ENCODE results near the gene FER. TPM values are rescaled to one million over a fixed set of nuclear protein-coding genes. Genes with fewer than 3 reads are reported as not detected.

FER gene
- total and polyA plus RNA-seq, 10 donors: 0.96 to 38.8 (median 21.2) TPM

DNA sequence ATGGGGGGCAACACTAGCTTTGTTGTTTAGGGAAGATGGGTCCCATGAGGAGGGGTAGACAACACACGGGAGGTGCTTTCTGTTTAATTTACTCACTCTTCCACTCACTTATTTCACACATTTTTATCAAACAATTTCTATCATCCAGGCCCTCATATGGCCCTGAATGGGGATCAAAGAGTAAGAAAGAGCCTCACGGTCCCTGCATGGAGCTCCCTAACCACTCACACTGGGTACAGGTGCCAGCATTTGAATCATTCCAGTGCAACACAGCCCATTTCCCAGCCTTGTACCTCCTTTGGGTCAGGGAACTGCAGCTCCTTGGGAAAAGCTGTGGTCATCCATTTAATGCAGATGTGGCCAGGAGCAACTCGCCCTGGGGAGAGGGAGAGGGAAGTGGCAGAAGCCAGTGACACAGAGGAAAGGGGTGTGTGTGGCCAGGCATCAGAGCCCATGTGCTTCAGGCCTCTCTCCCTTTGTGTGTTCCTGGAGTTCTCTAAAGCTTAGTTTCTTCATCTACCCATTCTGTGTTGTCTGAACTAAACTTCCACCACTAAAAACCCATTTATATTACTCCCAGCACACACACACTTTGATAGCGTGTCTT lies 476.7 kb downstream of the FER start:
- no peaks in the 10 kb centered on the region for H3K9me3 ChIP-seq
- no peaks in the 10 kb centered on the region for H3K27me3 ChIP-seq (replicated peaks in 1 of 7)
- no peak for DNase-seq
- H3K4me1 ChIP-seq: no peaks in the 10 kb centered on the region
- H3K4me3 ChIP-seq: no peak overlapping the region
- 80 to 95% (median 83%) methylated on average over 4 of the region's 4 CpGs for WGBS, 5 donors
- H3K36me3 ChIP-seq: no peaks in the 10 kb centered on the region
- intact Hi-C loops (cut with DNase I; ENCODE audit: low total_unique reads): no loop called here
- H3K27ac ChIP-seq: no peak overlapping the region
- TF ChIP-seq POLR2AphosphoS5 (IDR thresholded peaks at IDR 0.05) (no peak), POLR2A (IDR thresholded peaks at IDR 0.05) (no peak)
- TF ChIP-seq, protein P1, sequence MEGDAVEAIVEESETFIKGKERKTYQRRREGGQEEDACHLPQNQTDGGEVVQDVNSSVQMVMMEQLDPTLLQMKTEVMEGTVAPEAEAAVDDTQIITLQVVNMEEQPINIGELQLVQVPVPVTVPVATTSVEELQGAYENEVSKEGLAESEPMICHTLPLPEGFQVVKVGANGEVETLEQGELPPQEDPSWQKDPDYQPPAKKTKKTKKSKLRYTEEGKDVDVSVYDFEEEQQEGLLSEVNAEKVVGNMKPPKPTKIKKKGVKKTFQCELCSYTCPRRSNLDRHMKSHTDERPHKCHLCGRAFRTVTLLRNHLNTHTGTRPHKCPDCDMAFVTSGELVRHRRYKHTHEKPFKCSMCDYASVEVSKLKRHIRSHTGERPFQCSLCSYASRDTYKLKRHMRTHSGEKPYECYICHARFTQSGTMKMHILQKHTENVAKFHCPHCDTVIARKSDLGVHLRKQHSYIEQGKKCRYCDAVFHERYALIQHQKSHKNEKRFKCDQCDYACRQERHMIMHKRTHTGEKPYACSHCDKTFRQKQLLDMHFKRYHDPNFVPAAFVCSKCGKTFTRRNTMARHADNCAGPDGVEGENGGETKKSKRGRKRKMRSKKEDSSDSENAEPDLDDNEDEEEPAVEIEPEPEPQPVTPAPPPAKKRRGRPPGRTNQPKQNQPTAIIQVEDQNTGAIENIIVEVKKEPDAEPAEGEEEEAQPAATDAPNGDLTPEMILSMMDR (IDR thresholded peaks at IDR 0.05 in 8 of 11, conservative IDR thresholded peaks at IDR 0.05 in 3 of 11): no peak

DNA sequence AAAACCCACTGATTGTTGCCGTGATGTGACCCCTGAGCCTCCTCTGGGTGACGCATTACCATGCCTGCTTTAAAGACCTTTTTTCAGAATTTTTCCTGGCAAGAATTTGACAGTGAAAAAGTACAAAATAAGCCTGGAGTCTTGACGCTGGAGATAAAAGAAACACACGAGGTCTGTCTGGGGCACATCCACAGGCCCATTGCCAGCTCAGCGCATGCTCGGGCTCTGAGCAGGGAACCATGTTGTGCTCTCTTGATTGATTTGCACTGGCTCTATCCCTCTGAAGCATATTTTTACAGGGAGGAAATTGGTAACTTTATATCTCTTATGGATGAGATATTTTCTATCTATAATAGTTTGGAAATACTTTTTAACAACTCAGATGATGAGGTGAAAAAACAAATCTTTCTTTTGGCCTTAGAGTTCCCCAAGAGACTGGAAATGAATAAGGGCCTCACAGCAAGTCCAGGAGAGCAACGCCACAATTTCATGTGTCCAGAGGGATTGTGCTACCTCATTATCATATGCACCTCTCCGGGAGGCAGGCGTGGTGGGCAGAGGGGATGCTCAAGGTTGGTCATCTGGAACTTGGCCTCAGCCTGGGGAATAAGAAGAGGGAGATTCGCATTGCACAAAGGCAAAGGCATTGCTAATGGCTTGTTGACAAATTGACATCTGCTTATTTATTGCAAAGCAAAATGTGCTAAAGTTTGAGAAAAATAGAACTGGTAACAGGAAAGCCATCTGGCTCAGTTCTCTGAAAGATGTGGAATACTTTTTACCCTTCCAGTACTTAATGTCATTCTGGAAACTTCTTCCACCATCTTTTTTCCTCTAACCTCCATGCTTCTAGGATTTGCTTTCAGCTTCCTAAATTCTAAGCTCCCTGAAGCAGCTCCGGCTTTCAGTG lies 478.3 kb downstream of the FER start:
- no peaks in the 10 kb centered on the region for H3K36me3 ChIP-seq
- DNase-seq: no peak
- WGBS, 5 donors: 83 to 88% (median 84%) methylated on average over 11 of the region's 11 CpGs
- H3K9me3 ChIP-seq: no peaks in the 10 kb centered on the region
- TF ChIP-seq, protein P1 (IDR thresholded peaks at IDR 0.05 in 8 of 11, conservative IDR thresholded peaks at IDR 0.05 in 3 of 11): no peak
- TF ChIP-seq POLR2A (IDR thresholded peaks at IDR 0.05) (no peak), POLR2AphosphoS5 (IDR thresholded peaks at IDR 0.05) (no peak)
- H3K4me1 ChIP-seq: no peaks in the 10 kb centered on the region
- no peaks in the 10 kb centered on the region for H3K27me3 ChIP-seq (replicated peaks in 1 of 7)
- no peak overlapping the region for H3K27ac ChIP-seq
- intact Hi-C loops (cut with DNase I; ENCODE audit: low total_unique reads): no loop called here
- no peak overlapping the region for H3K4me3 ChIP-seq

DNA sequence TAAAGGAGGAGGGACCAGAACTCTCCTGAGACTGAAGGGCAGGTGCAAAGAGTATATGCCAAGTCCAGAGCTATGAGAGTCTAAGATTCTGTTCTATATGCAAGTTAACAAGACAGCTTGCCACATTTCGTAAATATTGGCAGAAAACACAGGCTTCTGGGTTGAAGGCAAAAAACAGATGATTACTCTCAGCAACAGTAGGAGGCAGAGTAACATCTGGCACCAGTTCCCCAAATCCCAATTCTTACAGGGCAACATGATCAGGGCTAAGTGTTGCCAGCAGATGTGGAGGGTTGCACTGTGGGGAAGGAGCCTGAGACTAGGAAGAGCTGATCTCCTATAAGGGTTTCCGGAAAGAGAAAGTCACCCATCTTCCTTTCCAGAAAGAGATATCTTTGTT lies 482.7 kb downstream of the FER start:
- no peaks in the 10 kb centered on the region for H3K27me3 ChIP-seq (replicated peaks in 1 of 7)
- no peak for DNase-seq

More for the DNA sequence above, 482.7 kb downstream of the FER start:
- Histone ChIP-seq H3K4me3 (no peak overlapping the region), H3K36me3 (no peaks in the 10 kb centered on the region), H3K9me3 (peaks cover 0 to 10% (median under 1%) of the 10 kb centered on the region in 8 donors), H3K27ac (no peak overlapping the region), H3K4me1 (no peaks in the 10 kb centered on the region)
- no peak for TF ChIP-seq POLR2A (IDR thresholded peaks at IDR 0.05)
- TF ChIP-seq, protein P1 (IDR thresholded peaks at IDR 0.05 in 8 of 11, conservative IDR thresholded peaks at IDR 0.05 in 3 of 11): no peak
- TF ChIP-seq POLR2AphosphoS5 (IDR thresholded peaks at IDR 0.05): no peak
- intact Hi-C loops (cut with DNase I; ENCODE audit: low total_unique reads): no loop called here
- WGBS, 5 donors: 84 to 90% (median 86%) methylated on average over 2 of the region's 2 CpGs
